ENCODE data around the gene GINS3. TPM values are rescaled to one million over a fixed set of nuclear protein-coding genes. Genes with fewer than 3 reads are reported as not detected.
"Not testable (repeated sequence)": the region's sequence is repeated elsewhere in the genome, so short reads cannot be mapped to it uniquely, and the experiment has no call there.

Gene GINS3
- total and polyA plus RNA-seq, 4 donors = 0.76 to 5.9 (median 1.2) TPM

- TF ChIP-seq REST (IDR thresholded peaks at IDR 0.05) (no peak), GABPA (IDR thresholded peaks at IDR 0.05 in 1 of 2, conservative IDR thresholded peaks at IDR 0.05 in 1 of 2) (no peak), HNF4G (IDR thresholded peaks at IDR 0.05) (no peak)
Measured at GRCh38 chr16:58411736-58412614, 19.7 kb downstream of the GINS3 start (continued).

- WGBS = 94% methylated on average over 5 of the region's 5 CpGs
- not testable (repeated sequence) for H3K27me3 ChIP-seq (ENCODE audit: control insufficient read depth in 4 of 4, insufficient read depth in 4 of 4, low read length in 3 of 4); H3K36me3 ChIP-seq (ENCODE audit: control insufficient read depth in 4 of 4, insufficient read depth in 3 of 4, low read depth in 1 of 4, low read length in 3 of 4)
Measured at GRCh38 chr16:58412615-58412970, 20.3 kb downstream of the GINS3 start.

GRCh38 chr16:58413359-58413758 is 21.1 kb downstream of the GINS3 start:
- no peaks in the 10 kb centered on the region for H3K9me3 ChIP-seq (ENCODE audit: control insufficient read depth in 4 of 4, low read length in 3 of 4)
- H3K27me3 ChIP-seq (ENCODE audit: control insufficient read depth in 4 of 4, insufficient read depth in 4 of 4, low read length in 3 of 4) = no peaks in the 10 kb centered on the region
- H3K36me3 ChIP-seq (ENCODE audit: control insufficient read depth in 4 of 4, insufficient read depth in 3 of 4, low read depth in 1 of 4, low read length in 3 of 4) = no peaks in the 10 kb centered on the region
- TF ChIP-seq REST (IDR thresholded peaks at IDR 0.05) (no peak), MAX (IDR thresholded peaks at IDR 0.05) (no peak), RAD21 (IDR thresholded peaks at IDR 0.05) (no peak), SP1 (IDR thresholded peaks at IDR 0.05) (no peak), FOXA2 (IDR thresholded peaks at IDR 0.05) (no peak), TAF1 (conservative IDR thresholded peaks at IDR 0.05) (no peak), HNF4A (conservative IDR thresholded peaks at IDR 0.05) (no peak), GABPA (IDR thresholded peaks at IDR 0.05 in 1 of 2, conservative IDR thresholded peaks at IDR 0.05 in 1 of 2) (no peak), JUND (IDR thresholded peaks at IDR 0.05) (no peak)
- H3K4me3 ChIP-seq (ENCODE audit: low read depth in 1 of 3, low read length in 3 of 3) = no peak overlapping the region
- no peaks in the 10 kb centered on the region for H3K4me1 ChIP-seq (ENCODE audit: control insufficient read depth in 4 of 4, insufficient read depth in 4 of 4, low read length in 3 of 4)
- WGBS = 80% methylated on average over 6 of the region's 6 CpGs
- H3K9ac ChIP-seq (ENCODE audit: low read depth in 1 of 2, low read length in 2 of 2) = no peak overlapping the region
- H3K27ac ChIP-seq (ENCODE audit: low read depth in 1 of 2, low read length in 2 of 2) = no peak overlapping the region
- DNase-seq (ENCODE audit: low spot score) = no peak

More at GRCh38 chr16:58412615-58412970, 20.3 kb downstream of the GINS3 start:
- DNase-seq (ENCODE audit: low spot score); H3K4me1 ChIP-seq (ENCODE audit: control insufficient read depth in 4 of 4, insufficient read depth in 4 of 4, low read length in 3 of 4); H3K4me3 ChIP-seq (ENCODE audit: low read depth in 1 of 3, low read length in 3 of 3); H3K9ac ChIP-seq (ENCODE audit: low read depth in 1 of 2, low read length in 2 of 2); H3K27ac ChIP-seq (ENCODE audit: low read depth in 1 of 2, low read length in 2 of 2); H3K9me3 ChIP-seq (ENCODE audit: control insufficient read depth in 4 of 4, low read length in 3 of 4): not testable (repeated sequence)
